ENCODE results near the gene PPP1CB. TPM values are rescaled to one million over a fixed set of nuclear protein-coding genes. Genes with fewer than 3 reads are reported as not detected.
A peak's percentile ranks its signal among the peaks of the same experiment; 100 is the strongest.

Gene PPP1CB
- total RNA-seq, 4 donors from 2014 or later, result 141 to 315 (median 195) TPM

DNA sequence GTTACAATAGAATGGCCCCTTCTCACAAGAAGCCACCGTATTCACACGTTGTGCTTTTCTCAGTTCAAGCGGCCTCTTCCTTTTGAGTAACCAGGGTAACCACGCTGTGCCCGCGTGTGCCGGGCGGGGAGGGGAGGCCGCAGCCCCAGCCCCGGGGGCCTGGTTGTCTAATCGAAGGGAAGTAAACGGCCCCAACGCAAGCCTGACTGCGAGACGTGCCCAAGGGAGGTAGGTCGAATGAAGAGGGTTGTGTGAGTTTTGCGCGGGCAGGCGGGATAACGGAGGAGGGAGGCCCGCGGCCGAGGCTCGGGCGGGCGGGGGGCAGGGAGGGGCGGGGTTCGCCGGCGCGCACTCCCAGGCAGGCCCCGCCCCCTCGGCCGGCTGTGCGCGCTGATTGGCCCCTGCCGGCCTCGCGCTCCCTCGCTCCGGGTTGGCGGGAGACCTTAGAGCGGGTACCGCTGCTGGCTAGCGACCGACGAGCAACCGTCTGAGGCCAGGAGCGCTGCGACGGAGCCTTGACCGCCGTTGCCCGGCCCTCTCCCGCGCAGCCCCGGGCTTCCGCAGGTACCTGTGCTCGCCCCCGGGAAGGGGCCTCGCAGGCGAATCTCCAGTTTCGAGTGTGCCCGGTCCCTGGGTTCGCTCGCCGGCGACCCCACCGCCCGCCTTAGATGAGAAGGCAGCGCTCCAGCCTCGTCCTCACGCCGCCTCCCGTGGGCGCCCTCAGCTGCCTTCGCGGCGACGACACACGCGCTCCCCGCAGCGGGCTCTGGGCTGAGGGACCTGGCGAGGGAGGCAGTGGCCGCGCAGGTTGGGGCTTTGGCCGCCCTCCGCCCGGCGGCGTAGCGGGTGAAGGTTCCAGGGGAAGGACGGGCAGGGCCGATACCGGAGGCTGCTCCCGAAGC, 59.0 kb downstream of the PPP1CB start, which contains the start of gene SPDYA:
TSS of gene SPDYA (plus strand) at position 451 of the 902 bp plus-strand sequence. CDS start 5,181 bp downstream, outside the sequence.
- Histone ChIP-seq H3K36me3 (peaks cover 5 to 33% (median 8%) of the 10 kb centered on the region in 3 donors), H3K9me3 (no peaks in the 10 kb centered on the region), H3K27ac (peak within 1 kb of the TSS; percentile 29 to 66 (median 56)), H3K27me3 (peaks cover 0 to 5% (median 0%) of the 10 kb centered on the region in 4 donors), H3K4me1 (peaks cover 5 to 25% (median 13%) of the 10 kb centered on the region in 3 donors), H3K4me3 (peak within 1 kb of the TSS; percentile 31 to 67 (median 50))
- DNase-seq, result no peak
- TF ChIP-seq, protein P1, sequence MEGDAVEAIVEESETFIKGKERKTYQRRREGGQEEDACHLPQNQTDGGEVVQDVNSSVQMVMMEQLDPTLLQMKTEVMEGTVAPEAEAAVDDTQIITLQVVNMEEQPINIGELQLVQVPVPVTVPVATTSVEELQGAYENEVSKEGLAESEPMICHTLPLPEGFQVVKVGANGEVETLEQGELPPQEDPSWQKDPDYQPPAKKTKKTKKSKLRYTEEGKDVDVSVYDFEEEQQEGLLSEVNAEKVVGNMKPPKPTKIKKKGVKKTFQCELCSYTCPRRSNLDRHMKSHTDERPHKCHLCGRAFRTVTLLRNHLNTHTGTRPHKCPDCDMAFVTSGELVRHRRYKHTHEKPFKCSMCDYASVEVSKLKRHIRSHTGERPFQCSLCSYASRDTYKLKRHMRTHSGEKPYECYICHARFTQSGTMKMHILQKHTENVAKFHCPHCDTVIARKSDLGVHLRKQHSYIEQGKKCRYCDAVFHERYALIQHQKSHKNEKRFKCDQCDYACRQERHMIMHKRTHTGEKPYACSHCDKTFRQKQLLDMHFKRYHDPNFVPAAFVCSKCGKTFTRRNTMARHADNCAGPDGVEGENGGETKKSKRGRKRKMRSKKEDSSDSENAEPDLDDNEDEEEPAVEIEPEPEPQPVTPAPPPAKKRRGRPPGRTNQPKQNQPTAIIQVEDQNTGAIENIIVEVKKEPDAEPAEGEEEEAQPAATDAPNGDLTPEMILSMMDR (IDR thresholded peaks at IDR 0.05), result no peak
- no peak for TF ChIP-seq POLR2A (IDR thresholded peaks at IDR 0.05)
- 3 to 10% methylated on average over 14 to 29 of the region's 97 CpGs for WGBS, 2 donors
- intact Hi-C loops (cut with DNase I), result no loop called here

DNA sequence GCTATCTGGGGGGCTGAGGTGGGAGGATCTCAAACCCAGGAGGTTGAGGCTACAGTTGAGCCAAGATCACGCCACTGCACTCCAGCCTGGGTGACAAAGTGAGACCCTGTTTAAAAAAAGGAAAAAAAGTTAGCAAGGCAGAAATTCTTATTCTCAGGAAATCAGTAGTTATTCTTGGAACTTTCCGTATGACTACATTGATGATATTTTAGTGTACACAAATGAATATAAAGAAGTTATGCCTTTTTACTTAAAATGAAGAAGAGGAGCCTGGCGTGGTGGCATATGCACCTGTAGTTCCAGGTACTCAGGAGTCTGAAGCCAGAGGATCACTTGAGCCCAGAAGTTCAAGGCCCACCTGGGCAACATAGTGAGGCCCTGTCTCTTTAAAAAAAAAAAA, 66.4 kb downstream of the PPP1CB start:
- Histone ChIP-seq H3K4me1 (no peaks in the 10 kb centered on the region), H3K27ac (no peak overlapping the region), H3K36me3 (no peaks in the 10 kb centered on the region), H3K4me3 (no peak overlapping the region), H3K9me3 (no peaks in the 10 kb centered on the region), H3K27me3 (no peaks in the 10 kb centered on the region)
- no peak for DNase-seq
- 82 to 84% methylated on average over 3 of the region's 3 CpGs for WGBS, 2 donors
- TF ChIP-seq POLR2A (IDR thresholded peaks at IDR 0.05), result no peak
- TF ChIP-seq, protein P1 (IDR thresholded peaks at IDR 0.05), result no peak
- intact Hi-C loops (cut with DNase I), result no loop called here

DNA sequence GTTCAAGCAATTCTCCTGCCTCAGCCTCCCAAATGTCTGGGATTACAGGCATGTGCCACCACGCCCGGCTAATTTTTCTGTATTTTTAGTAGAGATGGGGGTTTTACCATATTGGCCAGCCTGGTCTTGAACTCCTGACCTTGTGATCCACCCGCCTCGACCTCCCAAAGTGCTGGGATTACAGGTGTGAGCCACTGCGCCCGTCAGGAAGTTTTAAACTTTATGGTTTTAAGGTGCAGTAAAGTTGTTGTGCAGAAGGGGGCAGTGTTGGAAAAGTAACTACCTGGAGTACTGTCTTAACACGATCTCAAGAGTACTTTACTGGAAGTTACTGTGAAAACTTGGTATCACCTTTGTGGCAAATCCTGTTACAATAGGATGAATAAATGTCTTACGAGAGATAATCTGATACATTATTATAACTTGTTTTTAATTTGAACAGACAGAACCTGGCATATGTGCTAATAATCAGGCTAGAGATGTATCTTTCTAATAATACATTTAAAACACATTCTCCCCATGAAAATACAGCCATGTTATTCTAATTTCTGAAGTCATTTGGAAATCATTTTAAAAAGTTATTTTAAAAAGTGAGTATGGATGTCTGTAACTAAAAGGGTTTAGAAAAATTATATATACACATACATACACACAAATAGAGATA, 69.8 kb downstream of the PPP1CB start:
- H3K36me3 ChIP-seq, result no peaks in the 10 kb centered on the region
- no peak for DNase-seq
- H3K4me3 ChIP-seq, result no peak overlapping the region
- H3K9me3 ChIP-seq, result no peaks in the 10 kb centered on the region
- H3K27ac ChIP-seq, result no peak overlapping the region
- no peaks in the 10 kb centered on the region for H3K4me1 ChIP-seq
- intact Hi-C loops (cut with DNase I), result no loop called here
- no peaks in the 10 kb centered on the region for H3K27me3 ChIP-seq
- TF ChIP-seq, protein P1 (IDR thresholded peaks at IDR 0.05), result peak; percentile 59 to 78 (median 65)
- no peak for TF ChIP-seq POLR2A (IDR thresholded peaks at IDR 0.05)
- WGBS, 2 donors, result 1 to 2% methylated on average over 4 to 8 of the region's 8 CpGs

DNA sequence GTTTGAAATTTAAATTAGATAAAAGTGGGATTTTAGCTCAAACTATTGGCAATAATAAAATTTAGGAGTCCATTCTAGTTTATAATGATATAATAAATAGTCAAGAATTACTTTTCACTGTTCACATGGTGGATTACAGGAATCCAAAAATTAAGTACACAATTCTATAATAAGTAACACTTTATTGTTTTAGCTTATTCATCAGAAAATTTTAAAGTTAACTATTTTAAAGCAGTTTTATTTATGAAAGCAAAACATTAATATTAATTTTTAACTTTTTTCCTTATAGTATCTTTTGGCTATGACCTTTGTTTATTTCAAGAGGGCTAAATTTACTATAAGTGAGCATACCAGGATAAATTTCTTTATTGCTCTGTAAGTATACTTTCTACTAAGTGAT, 70.4 kb downstream of the PPP1CB start:
- intact Hi-C loops (cut with DNase I), result no loop called here
- no peak for DNase-seq
- Histone ChIP-seq H3K4me1 (no peaks in the 10 kb centered on the region), H3K27me3 (no peaks in the 10 kb centered on the region), H3K9me3 (no peaks in the 10 kb centered on the region), H3K27ac (no peak overlapping the region), H3K4me3 (no peak overlapping the region), H3K36me3 (no peaks in the 10 kb centered on the region)
- TF ChIP-seq, protein P1 (IDR thresholded peaks at IDR 0.05), result no peak
- TF ChIP-seq POLR2A (IDR thresholded peaks at IDR 0.05), result no peak

DNA sequence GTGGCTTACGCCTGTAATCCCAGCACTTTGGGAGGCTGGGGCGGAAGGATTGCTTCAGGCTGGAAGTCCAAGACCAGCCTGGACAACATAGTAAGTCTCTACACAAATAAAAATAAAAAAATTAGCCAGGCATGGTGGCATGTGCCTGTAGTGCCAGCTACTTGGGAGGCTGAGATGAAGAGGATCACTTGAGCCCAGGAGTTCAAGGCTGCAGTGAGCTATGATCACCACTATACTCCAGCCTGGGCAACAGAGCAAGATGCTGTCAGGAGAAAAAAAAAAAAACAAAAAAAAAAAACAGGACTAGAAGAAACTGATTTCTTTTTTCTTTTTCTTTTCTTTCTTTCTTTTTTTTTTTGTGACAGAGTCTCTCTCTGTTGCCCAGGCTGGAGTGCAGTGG, 72.6 kb downstream of the PPP1CB start:
- WGBS, 2 donors, result 94 to 95% methylated on average over 2 of the region's 2 CpGs
- TF ChIP-seq, protein P1 (IDR thresholded peaks at IDR 0.05), result no peak
- TF ChIP-seq POLR2A (IDR thresholded peaks at IDR 0.05), result no peak
- no peak overlapping the region for H3K27ac ChIP-seq
- no peaks in the 10 kb centered on the region for H3K27me3 ChIP-seq
- intact Hi-C loops (cut with DNase I), result no loop called here
- H3K9me3 ChIP-seq, result no peaks in the 10 kb centered on the region
- H3K4me1 ChIP-seq, result no peaks in the 10 kb centered on the region
- no peak overlapping the region for H3K4me3 ChIP-seq
- DNase-seq, result no peak
- no peaks in the 10 kb centered on the region for H3K36me3 ChIP-seq

Measured in esophagus squamous epithelium (tissue), 5 donors.